Fibroblast of skin of back (primary cell): ENCODE results near the gene SLBP.

Source experiments
- DNase-seq: peaks from one replicate; pipeline ENCODE4 v3.0.0-alpha.2; 2013

The SLBP gene

DNA sequence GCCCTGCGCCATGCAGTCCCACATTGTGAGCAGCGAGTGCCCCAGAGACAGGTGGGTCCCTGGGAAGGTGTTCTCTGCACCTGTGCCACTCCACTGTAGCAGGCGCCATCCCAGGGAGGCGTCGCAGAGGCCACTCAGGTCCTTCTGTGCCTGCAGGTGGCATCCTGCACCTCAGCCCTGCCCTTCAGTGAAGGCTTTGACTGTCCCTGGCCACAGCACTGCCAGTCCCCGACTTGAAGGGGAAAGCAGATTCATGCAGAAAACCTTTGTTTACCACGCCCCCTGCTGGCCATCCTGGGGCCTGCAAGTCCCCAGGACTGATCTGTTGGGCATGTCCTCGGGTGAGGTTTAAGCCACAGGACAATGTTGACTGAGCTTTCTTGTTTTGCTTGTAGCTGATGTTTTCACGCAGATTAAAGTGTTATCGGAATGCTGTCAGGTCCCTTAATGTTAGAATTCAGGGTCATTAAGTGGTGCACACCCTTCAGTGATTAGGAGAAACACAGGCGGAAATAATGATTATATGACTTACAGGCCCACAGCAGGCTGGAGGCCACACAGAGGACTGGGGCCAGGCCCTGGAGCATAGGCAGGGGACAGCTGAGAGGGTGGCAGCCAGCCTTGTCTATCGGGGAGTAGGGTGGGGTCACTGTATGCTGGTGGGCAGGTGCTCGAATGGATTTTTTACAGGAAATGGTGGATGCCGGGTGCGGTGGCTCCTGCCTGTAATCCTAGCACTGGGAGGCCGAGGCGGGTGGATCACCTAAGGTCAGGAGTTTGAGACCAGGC lies 14.2 kb upstream of the SLBP start:
- DNase-seq = peak; percentile 77

DNA sequence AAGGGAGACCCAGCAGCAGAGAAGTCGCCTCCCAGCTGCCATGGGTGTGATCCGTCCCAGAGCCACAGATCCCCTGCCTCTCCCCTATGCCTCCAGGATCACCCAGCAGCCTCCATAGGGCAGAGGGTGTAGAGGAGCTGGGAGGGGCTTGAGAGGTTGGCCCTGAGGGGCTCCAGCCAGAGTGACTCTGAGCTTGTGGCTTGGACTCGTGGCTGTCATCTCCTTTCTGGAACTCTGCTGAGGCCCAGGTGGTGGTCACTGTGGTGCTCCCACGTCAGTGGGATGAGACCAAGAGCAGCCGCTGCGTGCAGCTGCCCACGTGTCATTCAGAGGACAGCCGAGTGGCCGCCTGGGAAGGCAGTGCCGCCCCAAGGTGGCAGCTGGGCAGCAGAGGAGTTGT lies 13.4 kb upstream of the SLBP start:
- no peak for DNase-seq

DNA sequence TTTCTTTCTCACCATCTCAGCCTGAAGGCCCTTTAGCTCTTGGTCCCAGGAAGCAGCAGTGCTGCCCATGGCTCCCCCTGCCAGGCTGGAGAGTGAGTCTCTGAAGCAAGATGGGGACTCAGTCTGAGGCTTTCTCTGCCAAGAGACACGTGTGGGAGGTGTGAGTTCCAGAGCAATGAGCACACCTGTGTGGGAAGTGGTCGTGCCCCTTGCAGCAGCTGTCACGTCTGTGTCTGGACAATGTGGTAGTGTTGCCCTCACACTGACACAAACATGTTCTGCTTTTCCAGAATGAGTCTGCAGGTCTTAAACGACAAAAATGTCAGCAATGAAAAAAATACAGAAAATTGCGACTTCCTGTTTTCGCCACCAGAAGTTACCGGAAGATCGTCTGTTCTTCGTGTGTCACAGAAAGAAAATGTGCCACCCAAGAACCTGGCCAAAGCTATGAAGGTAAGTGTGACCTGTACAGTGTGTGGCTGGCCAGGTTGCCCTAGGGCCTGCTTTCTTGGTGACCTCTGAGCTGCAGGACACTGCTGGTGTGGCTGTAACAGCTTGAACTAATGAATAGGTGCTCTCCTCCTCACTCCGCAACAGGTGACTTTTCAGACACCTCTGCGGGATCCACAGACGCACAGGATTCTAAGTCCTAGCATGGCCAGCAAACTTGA lies 11.1 kb upstream of the SLBP start:
- DNase-seq = no peak

DNA sequence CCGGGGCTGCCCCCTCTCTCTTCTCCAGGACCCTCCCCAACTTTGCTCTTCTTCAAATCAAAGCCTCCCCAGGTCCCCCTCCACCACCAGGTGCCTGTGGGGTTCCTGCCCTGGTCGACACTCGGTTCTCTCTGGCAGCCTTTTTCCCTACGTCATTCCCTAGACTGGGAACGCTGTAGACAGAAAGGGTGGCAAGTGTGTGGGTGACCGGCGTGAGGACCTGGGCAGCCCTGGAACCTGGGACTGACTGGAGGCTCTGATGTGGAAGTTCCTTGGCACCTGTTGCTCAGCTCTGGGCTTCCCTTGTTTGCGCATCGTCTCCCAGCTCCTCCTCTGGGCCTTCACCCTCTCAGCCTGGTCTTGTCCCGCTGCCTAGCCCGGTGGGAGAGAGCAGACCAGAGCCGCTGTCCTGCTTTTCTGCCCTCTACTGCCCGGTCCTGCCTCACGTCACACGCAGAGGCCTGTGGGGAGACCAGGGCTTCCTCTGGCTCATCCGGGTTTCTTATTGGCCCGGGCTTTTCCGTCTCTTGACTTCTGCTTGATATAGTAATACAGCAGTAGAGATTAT lies 10.5 kb upstream of the SLBP start:
- no peak for DNase-seq

DNA sequence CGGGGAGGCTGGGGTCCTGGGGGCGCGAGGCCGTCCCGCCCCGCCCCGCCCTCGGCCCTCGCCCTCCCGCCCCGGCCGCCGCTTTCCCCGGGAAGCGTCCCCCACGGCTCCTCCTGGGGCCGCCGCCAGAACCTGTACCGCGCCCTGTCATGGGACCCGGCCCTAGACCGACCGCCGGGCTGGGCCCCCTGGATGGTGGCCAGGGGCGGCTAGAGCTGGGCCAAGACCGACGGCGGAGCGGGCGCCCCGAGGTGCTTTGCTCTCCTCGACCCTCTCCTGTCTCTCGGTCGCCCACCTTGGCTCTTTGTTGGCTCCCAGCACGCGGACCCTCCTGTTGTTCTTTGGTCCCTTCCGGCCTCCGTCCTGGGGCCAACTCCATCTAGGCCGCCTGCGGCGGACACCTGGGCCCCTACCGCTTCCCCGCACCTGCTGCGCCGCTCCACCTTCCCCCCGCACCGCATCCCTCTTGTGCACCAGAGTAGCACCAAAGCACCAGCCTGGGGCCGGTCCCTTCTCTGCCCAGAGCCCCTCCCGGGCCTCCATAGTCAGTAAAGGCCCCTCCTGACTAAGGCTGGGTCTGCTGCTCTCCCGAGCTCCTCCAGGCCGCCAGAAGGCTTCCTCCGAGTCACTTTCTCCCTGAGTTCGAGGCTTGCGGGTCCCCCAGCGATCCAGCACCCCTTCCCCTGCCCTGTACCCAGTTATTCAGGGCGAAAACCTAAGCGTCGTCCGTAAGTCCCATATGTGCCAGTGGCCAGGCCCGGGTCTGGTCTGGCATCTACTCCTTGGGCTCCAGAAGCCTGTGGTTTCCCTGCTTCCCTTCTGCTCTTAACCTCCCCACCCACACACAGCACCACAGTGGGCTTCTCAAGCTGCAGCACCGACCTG lies 9.8 kb upstream of the SLBP start:
- DNase-seq = no peak

DNA sequence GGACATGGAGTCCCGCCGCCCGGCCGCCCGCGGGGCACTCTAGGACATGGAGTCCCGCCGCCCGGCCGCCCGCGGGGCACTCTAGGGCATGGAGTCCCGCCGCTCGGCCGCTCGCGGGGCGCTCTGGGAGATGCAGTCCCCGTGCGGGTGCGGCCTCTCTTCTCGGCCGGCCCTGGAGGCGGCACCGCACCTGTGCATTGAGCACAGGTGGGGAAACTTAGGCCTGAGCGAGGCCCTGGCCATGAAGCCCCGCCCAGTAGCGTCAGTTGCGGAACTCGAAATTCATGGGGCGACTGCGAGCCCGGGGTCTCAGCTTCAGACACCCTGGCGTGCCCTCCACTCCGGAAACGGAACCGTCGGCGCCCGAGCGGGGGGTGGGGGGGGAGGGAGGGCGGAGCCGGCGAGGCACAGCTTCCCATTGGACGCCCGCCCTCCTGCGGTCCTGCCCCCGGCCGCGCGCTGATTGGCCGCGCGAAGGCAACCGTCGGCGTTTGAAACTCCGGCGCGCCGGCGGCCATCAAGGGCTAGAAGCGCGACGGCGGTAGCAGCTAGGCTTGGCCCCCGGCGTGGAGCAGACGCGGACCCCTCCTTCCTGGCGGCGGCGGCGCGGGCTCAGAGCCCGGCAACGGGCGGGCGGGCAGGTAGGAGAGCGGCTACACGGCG lies 9.0 kb upstream of the SLBP start, which contains the start of the genes TACC3 and TMEM129:
Gene TACC3 (plus strand): TSS at position 519 of the 663 bp plus-strand sequence. CDS start 1,901 bp downstream, outside the sequence.
Gene TMEM129 (minus strand): TSS at position 321 of the 663 bp plus-strand sequence. CDS start 486 bp downstream, outside the sequence.
- peak; percentile 88 for DNase-seq

DNA sequence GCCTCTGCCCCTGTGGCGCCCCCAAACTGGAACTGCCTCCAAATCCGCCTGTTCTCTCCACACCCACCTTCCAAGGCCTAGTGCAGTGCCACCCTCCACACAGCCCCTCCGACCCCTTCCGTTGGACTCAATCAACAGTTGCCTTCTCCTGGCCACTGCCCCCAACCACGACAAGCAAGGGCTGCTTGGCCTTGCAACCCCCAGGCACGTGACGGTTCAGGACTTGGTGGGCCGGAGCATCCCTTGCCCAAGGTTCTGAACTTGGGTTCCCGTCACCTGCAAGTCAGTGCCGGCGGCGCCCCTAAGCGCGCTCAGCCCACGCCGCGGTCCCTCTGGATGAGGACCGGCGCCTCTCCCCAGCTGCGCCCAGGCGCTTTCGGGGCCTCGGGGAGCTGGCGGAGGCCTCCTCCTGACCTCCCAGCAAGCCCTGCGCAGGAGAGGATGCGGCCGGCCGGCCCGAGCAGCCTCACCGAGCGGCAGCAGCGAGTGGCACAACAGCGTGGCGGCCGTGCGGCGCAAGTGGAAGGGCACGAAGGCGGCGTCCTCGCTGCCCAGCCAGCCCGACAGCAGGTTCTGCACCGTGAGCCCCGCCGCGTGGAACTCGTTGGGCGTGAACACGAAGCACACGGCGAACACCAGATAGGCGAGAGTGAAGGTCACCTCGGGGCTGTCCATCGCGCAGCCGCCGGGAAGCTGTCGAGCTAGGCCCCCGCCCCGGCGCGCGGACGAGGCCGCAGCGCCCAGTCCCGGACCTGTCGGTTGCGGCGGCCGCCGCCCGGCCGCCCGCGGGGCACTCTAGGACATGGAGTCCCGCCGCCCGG lies 8.3 kb upstream of the SLBP start:
- peak; percentile 42 for DNase-seq

DNA sequence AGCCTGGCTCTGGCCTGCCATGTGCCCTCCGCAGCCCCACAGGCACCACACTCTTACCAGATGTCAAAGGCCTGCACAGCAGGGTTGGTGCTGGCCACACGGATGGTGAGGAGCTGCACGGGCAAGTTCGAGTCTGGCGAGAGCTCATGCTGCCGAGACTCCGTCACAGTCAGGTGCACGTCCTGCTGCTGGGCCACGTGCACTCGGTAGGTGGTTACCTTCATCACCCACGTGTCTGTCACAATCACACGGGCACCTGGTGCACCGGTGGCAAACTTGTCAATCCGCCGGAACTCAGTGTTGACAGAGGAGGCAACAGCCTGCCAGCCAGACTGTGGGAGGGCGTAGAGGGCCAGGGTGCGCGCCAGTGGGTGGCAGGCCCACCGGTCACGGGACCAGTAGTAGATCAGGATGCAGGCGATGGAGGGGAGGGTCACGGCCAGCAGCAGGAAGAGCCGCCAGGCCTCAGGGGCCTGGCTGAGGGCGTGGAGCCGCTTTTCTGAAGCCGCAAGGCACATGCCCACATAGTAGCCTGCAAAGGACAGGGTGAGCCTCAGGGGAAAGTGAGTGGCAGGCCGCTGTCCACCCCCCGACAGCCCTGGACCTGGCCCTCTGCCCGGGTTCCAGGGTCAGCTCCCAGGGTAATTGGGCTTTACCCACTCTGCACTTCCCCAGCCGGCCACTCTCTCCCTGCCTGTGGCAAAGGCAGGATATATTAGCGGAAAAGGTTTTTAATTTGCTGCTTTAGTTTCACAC lies 6.2 kb upstream of the SLBP start:
- DNase-seq = no peak

DNA sequence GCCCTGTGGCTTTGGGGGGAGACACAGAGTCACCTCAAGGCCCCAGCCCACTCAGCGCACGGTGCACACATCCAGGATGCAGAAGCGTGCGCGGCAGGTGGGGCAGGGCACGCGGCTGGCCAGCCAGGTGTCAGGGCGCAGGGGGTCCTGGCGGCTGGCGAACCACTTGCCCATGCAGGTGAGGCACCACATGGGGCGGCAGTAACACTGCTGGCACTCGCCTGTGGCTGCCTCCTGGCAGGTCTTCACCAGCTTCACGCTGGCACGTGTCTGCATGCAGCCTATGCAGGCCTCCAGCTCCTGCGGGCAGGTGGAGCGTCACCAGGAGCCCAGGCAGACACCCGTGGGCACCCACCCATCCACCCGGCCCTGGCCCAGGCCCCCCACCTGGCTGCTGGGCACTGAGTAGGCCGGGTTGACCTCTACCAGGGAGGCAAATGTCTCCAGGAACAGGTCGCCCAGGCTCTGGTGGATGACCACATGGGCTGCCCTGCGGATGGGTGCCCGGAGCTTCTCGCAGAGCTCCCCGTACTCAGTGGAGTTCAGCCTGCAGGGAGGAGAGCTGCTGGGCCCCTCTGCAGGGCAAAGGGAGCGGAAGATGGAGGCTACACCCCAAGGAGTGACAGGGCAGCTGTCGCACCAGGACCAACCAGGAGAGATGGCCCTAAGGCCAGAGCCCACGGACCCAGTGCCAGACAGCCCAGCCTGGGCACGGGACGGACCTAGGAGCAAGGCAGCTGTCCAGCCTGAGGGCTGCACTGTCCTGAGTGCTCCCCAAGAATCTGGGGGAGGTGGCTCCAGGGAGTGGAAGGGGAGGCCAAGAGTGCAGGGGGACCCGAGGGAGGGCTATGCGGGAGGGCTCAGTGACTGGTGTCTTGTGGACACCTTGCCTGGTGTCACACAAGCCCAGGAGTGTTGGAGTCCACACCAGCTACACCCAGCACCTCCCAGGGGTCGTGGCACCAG lies 5.3 kb upstream of the SLBP start:
- DNase-seq = no peak

DNA sequence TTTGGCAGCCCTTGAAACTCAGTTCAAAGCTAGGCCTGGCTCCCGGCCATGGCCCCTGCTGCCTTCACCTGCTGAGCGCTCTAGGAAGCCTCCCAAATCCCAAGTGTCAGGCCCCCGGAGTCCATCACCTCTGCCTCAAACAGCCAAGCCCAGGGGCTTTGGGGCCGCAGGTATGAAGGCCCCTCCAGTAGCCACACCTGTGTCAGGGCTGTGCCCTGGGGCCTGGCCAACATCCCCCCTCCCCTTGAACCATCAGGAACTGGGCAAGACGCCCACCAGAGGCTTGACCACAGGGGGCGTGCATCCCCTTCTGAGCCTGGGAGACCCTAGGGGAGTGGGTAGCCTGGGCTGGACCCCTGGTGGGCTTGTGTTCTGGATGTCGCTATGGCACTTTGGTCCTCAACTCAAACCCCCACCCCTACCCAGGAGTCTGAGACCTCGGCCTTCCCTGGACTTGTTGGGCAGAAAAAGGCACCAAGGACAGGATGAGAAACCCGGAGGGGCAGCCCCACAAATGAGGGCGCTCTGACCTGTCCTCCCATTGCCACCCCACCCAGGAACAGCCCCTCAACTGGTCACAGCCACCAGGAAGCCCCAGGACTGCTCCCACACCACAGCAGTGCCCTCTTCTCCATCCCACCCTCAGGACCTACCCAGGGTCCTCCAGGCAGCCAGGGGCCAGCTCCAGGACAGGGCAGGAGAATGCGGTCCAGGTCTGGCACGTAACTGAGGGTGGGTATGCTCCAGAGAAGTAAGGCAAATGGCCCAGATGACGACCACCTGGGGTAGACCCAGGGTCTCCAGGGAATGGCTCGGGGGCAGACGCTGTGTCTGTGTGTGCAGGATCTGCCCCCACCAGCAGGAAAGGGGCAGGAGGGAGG lies 4.2 kb upstream of the SLBP start:
- no peak for DNase-seq

DNA sequence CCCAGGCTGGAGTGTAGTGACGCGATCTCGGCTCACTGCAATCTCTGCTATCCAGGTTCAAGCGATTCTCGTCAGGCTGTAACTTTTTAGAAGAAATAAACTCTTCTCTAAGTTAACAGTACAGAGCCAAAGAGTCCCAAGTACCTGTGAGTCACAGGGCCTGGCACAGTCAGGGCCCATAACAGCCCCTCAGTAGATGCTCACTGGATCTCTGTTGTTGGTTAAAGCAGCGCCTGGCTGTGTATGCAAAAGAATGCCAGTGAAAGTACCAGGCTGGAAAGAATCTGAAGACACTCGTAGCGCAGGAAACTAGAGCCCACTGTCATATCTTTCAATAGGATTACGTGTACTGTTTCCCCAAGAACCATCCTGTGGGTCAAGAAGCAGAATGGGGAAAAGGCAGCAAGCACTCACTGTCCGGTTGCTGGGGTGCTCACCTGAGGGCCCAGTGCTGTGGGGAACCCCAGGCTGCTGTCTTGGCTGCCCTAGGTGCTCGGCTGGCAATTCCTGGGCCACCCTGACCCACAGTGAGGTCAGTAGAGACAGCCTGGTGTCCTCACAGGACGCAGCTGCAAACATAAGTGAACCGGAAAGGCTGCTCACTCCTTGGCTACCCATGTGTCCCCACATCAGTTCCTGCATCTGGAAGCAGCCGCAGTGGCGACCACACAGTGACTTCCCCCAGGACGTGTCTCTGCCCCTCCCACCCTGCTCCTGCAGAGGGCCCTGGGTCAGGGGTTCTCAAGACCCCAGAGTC lies 3.1 kb upstream of the SLBP start:
- no peak for DNase-seq

DNA sequence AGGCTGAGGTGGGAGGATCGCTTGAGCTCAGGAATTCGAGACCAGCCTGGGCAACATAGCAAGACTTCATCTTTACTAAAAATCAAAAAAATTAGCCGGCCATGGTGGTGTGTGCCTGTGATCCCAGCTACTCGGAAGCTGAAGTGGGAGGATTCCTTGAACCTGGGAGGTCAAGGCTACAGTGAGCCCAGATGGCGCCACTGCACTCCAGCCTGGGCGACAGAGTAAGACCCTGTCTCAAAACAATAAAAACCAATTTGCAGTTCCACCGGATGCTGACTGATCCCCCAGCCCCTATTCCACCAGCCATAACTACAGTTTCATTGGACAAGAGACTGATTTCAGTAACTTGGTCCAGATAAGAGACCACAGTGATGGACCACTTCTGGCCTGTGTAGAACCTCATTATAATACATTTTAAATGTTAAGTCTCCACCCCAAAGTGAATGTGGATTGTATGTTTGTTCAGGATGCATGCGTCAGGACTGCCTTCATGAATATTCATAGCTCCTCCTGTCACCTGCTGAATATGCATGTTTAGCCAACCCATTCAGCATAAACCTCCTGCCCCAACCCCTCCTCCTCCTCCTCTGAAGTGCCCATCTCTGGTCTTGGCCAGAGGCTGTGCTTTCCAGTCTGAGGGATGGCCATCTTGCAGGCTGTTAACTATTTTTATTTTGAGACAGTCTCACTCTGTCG lies 2.3 kb upstream of the SLBP start:
- DNase-seq = no peak

DNA sequence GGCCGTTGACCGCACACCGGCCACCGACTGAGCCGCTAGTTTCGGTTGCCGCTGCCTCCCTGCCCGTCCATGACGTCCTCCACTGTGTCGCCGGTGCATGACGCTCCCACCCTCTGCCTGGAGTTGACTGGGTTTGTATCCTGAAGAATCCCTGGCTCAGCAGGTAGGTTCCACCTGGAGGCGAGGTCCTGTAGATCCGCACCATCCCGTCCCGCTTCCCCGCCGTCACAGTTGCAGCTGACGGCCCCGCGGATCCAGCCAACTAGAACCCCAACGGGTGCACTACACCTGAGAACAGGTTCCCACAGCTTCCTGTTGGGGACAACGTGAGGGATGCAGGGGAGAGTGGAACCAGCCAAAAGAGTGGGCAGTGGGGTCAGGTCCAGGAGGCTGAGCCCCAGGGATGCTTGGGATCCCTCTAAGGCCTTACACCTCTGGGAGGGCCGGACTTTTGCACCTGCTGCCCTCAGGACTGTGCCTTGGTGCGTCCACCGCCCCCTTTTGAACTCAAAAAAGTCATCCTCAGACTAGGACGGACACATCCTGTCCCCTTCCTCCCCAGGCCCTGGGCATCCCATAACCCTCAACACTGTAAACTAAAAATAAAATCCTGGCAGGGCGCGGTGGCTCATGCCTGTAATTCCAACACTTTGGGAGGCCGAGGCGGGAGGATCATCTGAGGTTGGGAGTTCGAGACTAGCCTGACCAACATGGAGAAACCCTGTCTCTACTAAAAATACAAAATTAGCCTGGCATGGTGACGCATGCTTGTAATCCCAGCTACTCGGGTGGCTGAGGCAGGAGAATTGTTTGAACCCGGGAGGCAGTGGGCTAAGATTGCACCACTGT lies 1.1 kb upstream of the SLBP start:
- DNase-seq = no peak

DNA sequence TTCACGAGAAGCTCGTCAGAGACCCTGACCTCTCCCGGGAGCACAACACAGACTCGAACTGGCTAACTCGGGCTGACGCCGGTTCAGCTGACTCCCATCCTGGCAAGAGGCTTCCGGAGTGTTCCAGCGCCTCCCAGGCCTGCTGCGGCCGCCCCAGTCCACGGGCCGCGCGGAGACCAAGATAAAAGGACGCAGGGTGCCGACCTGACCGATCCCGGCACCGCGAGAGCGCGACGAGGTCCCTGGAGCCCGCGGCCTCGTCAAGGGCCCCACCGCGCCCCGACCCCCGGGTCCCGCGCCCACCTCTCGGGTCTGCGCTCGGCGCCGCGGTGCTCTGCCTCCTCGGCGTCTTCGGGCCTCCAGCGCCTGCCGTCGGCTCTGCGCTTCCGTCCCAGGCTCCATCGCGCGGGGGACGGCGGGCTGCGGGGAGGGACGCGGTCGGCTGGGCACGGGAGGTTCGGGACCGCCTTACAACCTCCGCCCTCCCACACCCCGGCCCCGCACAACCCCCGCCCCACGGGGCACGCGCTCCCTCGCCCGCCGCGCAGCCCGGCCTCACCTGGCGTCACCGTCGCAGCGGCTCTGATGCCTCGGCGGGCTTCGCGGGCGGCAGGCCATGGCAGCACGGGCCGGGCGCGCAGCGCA lies 426 bp downstream of the SLBP start:
- DNase-seq = peak; percentile 54

DNA sequence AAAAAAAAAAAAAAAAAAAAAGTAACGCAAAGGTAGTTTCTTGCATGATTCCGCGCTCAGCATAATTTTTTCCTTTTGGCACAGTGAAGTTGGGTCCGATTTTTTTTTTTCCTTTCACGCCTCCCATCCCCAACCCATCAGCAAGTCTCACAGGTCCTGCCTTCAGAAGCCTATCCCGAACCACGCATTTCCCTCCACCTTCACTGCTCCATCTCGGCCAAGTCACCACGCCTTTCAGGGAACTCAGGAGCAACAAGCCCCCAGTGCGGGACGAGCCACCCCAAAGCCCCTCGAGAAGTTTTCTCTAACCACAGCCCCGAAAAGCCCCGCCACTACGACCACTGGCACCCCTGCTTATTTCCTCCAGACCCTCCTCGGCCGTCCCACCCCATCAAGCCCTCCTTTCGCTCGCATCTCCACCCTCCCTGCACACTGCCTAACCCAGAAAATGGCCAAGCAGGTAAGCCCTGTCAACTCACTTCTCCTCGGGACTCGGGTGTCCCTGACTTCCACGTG lies 1.0 kb downstream of the SLBP start:
- no peak for DNase-seq
